ENCODE results near the gene MTMR1. TPM values are rescaled to one million over a fixed set of nuclear protein-coding genes. Genes with fewer than 3 reads are reported as not detected.
A peak's percentile ranks its signal among the peaks of the same experiment; 100 is the strongest.

Gene MTMR1
- 10 to 100 TPM; 16.5 to 18.5 TPM for total RNA-seq
- 14.1 TPM for polyA plus RNA-seq (2013, experiment 1 of 2)
- 12.8 TPM for polyA plus RNA-seq (2013, experiment 2 of 2)
- long read RNA-seq, experiment 1, partial matches to known transcripts: 2 of 7 reads
- long read RNA-seq, experiment 1, other reads (novel, unspliced or antisense): 5 of 7 reads
- long read RNA-seq, experiment 2, partial matches to known transcripts: 39 of 42 reads
- long read RNA-seq, experiment 2, other reads (novel, unspliced or antisense): 3 of 42 reads
- long read RNA-seq, experiment 3, partial matches to known transcripts: 0 of 3 reads
- long read RNA-seq, experiment 3, other reads (novel, unspliced or antisense): 3 of 3 reads
- long read RNA-seq, experiment 4, partial matches to known transcripts: 1 of 1 reads
- long read RNA-seq, experiment 4, other reads (novel, unspliced or antisense): 0 of 1 reads

DNA sequence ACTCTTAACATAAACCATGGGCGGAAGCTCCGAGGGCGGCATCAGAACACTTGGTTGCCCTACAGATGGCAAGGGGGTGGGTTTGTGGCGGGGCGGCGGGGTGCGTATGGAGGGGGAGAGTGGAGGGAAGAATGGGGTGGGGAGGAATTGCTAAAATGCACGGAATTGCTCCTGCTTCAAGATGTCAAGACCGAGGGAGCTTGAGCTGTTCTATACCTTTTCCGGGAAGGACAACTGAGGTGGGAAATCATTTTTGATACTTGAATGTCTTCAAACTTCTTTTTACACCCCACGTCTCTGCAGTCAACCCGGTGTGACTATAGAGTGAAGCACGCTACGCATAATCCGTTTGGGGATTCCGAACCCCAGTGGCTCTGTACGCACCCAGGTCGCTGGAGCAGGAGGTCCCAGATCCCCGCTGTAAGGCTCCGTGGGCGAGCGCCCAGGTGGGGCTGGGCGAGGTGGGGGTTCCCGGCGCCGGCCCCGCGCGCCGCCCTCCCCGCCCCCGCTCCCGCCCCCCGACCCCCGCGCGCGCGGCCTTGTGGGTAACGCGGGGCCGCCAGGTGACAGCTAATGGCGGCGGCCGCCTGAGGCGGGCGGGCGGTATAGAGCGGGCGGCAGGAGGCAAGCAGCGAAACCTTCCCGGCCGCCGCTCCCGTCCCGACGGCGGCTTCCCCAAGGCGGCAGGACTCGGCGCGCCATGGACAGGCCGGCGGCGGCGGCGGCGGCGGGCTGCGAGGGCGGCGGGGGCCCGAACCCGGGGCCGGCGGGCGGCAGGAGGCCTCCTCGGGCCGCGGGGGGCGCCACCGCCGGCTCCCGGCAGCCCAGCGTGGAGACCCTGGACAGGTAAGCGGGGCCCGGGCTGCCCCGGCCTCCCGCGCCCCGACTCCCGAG, at the start of gene MTMR1:
Gene MTMR1 (plus strand): TSS at position 566 of the 894 bp plus-strand sequence. CDS start 135 bp downstream, at position 701.
- Mint-ChIP-seq H3K27ac (no peak within 1 kb of the TSS), H3K36me3 (ENCODE audit: low read depth) (peaks cover 3% of the 10 kb centered on the region), H3K9me3 (peaks cover 63% of the 10 kb centered on the region), H3K27me3 (ENCODE audit: insufficient read depth) (no peaks in the 10 kb centered on the region), H3K4me3 (peak within 1 kb of the TSS; percentile 65), H3K4me1 (peaks cover 5% of the 10 kb centered on the region)
- TF ChIP-seq CTCF (conservative IDR thresholded peaks at IDR 0.05): no peak
- Histone ChIP-seq H3K36me3 (ENCODE audit: control insufficient read depth, insufficient read depth, low read length) (no peaks in the 10 kb centered on the region), H3K9me3 (ENCODE audit: control insufficient read depth, low read length) (no peaks in the 10 kb centered on the region), H3K9ac (ENCODE audit: extremely low read depth, low read length, poor library complexity, severe bottlenecking) (no peak within 1 kb of the TSS), H3K27ac (ENCODE audit: low read depth, low read length) (no peak within 1 kb of the TSS), H3K4me3 (ENCODE audit: low read length) (peak within 1 kb of the TSS; percentile 82), H3K4me1 (ENCODE audit: control insufficient read depth, insufficient read depth, low read length) (no peaks in the 10 kb centered on the region), H3K27me3 (ENCODE audit: control insufficient read depth, insufficient read depth, low read length, poor library complexity, severe bottlenecking) (no peaks in the 10 kb centered on the region)
- 3% methylated on average over 63 of the region's 92 CpGs; no CpG with 5 or more reads in 1 of the 2 experiments for WGBS, 2 experiments (ENCODE audit: insufficient coverage in 1 of 2, insufficient read length in 1 of 2)
- DNase-seq: peak; percentile 60

DNA sequence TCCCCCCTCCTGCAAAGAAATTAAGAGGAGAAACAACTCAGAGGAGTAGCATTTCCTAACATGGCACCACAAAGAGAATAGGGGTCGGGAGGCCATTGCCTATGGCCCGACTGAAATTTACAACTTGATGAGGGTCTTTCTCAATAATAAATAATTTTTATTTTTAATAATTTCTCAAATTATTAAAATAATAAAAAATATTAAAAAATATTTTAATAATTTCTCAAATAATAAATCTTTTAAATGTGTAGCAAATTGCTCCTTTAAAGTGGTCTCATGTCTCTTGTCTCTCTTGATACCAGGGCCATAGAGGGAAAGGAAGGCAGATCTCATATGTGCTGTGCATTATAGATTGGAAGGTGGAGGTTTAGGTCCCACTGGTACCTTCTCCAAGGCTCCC, 49.2 kb upstream of the MTMR1 start:
- no peaks in the 10 kb centered on the region for H3K27me3 ChIP-seq (ENCODE audit: control insufficient read depth, insufficient read depth, low read length, poor library complexity, severe bottlenecking)
- WGBS, 2 experiments (ENCODE audit: insufficient coverage in 1 of 2, insufficient read length in 1 of 2): no CpG with 5 or more reads among the region's 2 CpGs
- no peaks in the 10 kb centered on the region for H3K36me3 ChIP-seq (ENCODE audit: control insufficient read depth, insufficient read depth, low read length)
- no peaks in the 10 kb centered on the region for H3K36me3 Mint-ChIP-seq (ENCODE audit: low read depth)
- no peak overlapping the region for H3K4me3 ChIP-seq (ENCODE audit: low read length)
- H3K4me3 Mint-ChIP-seq: no peak overlapping the region
- no peaks in the 10 kb centered on the region for H3K9me3 ChIP-seq (ENCODE audit: control insufficient read depth, low read length)
- H3K27ac Mint-ChIP-seq: no peak overlapping the region
- no peak for TF ChIP-seq CTCF (conservative IDR thresholded peaks at IDR 0.05)
- no peaks in the 10 kb centered on the region for H3K27me3 Mint-ChIP-seq (ENCODE audit: insufficient read depth)
- H3K4me1 Mint-ChIP-seq: no peaks in the 10 kb centered on the region
- DNase-seq: no peak
- H3K9ac ChIP-seq (ENCODE audit: extremely low read depth, low read length, poor library complexity, severe bottlenecking): no peak overlapping the region
- no peak overlapping the region for H3K27ac ChIP-seq (ENCODE audit: low read depth, low read length)
- H3K4me1 ChIP-seq (ENCODE audit: control insufficient read depth, insufficient read depth, low read length): no peaks in the 10 kb centered on the region
- peaks cover 11% of the 10 kb centered on the region for H3K9me3 Mint-ChIP-seq

DNA sequence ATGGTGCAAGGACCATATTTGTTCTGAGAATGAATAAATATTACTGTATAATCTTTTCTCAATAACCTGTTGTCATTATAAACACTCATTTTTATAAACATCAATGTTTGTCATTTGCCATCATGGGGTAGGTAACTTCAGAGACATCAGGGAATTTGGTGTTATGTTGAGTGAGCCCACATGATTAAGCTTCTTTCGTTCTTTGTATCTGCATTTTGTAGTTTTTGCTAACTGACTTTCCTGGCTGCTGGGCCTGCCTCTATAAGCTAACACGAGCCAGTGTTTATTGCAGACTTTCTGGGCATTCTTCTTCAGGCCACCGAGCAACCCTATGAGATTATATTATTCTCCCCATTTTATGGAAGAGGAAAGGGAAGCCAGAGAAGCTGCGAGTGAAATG, 48.8 kb upstream of the MTMR1 start:
- Histone ChIP-seq H3K9ac (ENCODE audit: extremely low read depth, low read length, poor library complexity, severe bottlenecking) (no peak overlapping the region), H3K9me3 (ENCODE audit: control insufficient read depth, low read length) (no peaks in the 10 kb centered on the region), H3K36me3 (ENCODE audit: control insufficient read depth, insufficient read depth, low read length) (no peaks in the 10 kb centered on the region), H3K27ac (ENCODE audit: low read depth, low read length) (no peak overlapping the region), H3K4me1 (ENCODE audit: control insufficient read depth, insufficient read depth, low read length) (no peaks in the 10 kb centered on the region), H3K4me3 (ENCODE audit: low read length) (no peak overlapping the region), H3K27me3 (ENCODE audit: control insufficient read depth, insufficient read depth, low read length, poor library complexity, severe bottlenecking) (no peaks in the 10 kb centered on the region)
- no peak overlapping the region for H3K4me3 Mint-ChIP-seq
- WGBS, 2 experiments (ENCODE audit: insufficient coverage in 1 of 2, insufficient read length in 1 of 2): 92% methylated on average over 4 of the region's 4 CpGs; no CpG with 5 or more reads in 1 of the 2 experiments
- peaks cover 16% of the 10 kb centered on the region for H3K9me3 Mint-ChIP-seq
- H3K36me3 Mint-ChIP-seq (ENCODE audit: low read depth): no peaks in the 10 kb centered on the region
- DNase-seq: no peak
- H3K27me3 Mint-ChIP-seq (ENCODE audit: insufficient read depth): no peaks in the 10 kb centered on the region
- H3K4me1 Mint-ChIP-seq: no peaks in the 10 kb centered on the region
- no peak overlapping the region for H3K27ac Mint-ChIP-seq
- no peak for TF ChIP-seq CTCF (conservative IDR thresholded peaks at IDR 0.05)

Measured in endodermal cell (in vitro differentiated cells).